Upper lobe of left lung (tissue), 6 donors: Measurements from ENCODE around the gene MAST3. TPM values are rescaled to one million over a fixed set of nuclear protein-coding genes. Genes with fewer than 3 reads are reported as not detected.

ENCODE experiments used
- ATAC-seq, 2 donors: fragments of 200-7000 bp; cut with Tn5 transposase; one replicate each; pipeline ENCODE4 v1.9.1; 2022; ENCODE audit warnings: mild to moderate bottlenecking in 2 of 2, moderate library complexity in 2 of 2; ENCODE audit not compliant: low FRiP score in 2 of 2
- DNase-seq, 2 donors: peaks; one replicate each; pipeline ENCODE4 v3.0.0-alpha.2; 2019 to 2020
- H3K27ac ChIP-seq, 4 donors: fragments of 200-600 bp; sonication (generic); one replicate each; pipeline ENCODE4 v1.5.1; 2016 to 2019
- H3K27me3 ChIP-seq, 4 donors: fragments of 200-600 bp; sonication (generic); one replicate each; pipeline ENCODE4 v1.5.1; 2017 to 2019
- H3K36me3 ChIP-seq, 4 donors: fragments of 200-600 bp; sonication (generic); one replicate each; pipeline ENCODE4 v1.5.1; 2016 to 2019
- H3K4me1 ChIP-seq, 4 donors: fragments of 200-600 bp; sonication (generic); one replicate each; pipeline ENCODE4 v1.5.1; 2018 to 2019
- H3K4me3 ChIP-seq, 4 donors: fragments of 200-600 bp; sonication (generic); one replicate each; pipeline ENCODE4 v1.5.1; 2017 to 2019; ENCODE audit warnings: mild to moderate bottlenecking in 2 of 4, moderate library complexity in 1 of 4
- H3K9me3 ChIP-seq, 4 donors: fragments of 200-600 bp; sonication (generic); one replicate each; pipeline ENCODE4 v1.5.1; 2018 to 2019
- EP300 ChIP-seq, 4 donors: sonication (generic); formaldehyde crosslinking; IDR thresholded peaks; one replicate each; pipeline ENCODE4 v1.5.1; 2017; ENCODE audit warnings: antibody characterized with exemption in 4 of 4, control low read depth in 2 of 4
- POLR2A ChIP-seq, 4 donors: fragments of 450-650 bp; IDR thresholded peaks; one replicate each; pipeline ENCODE4 v1.5.1; 2016 to 2017; ENCODE audit warnings: antibody characterized with exemption in 4 of 4, mild to moderate bottlenecking in 2 of 4
- POLR2AphosphoS5 ChIP-seq, 2 donors: sonication (generic); formaldehyde crosslinking; IDR thresholded peaks; one replicate each; pipeline ENCODE4 v1.5.1; 2017; ENCODE audit warnings: antibody characterized with exemption in 2 of 2
- WGBS, 2 donors: methylation state at CpG; one replicate each; pipeline ENCODE4 v1.1.5; 2017 to 2018; 5-methylcytosine and 5-hydroxymethylcytosine counted together
- total RNA-seq, 6 donors: library from RNA; depleted of rRNA in 4 of 6; stranded (reverse); fragments of >200 nt in 4 of 6; gene quantifications; one replicate each; pipeline versions ENCODE4 v1.1.0 to v1.2.1, GENCODE V29; 2016 to 2021
- TF ChIP-seq, protein P1 (sequence below), 6 experiments: fragments of 450-650 bp in 4 of 6; fragments of 200-600 bp in 2 of 6; sonication (generic) in 2 of 6; IDR thresholded peaks; one replicate each; pipeline ENCODE4 v1.5.1; 2016 to 2019; ENCODE audit warnings: antibody characterized with exemption in 6 of 6
- donor health status: DM: no; HTN: no; CAD: no; lungs with moderate emphysema.
- donor health status: DM: no; HTN: yes; CAD: no; lungs with severe emphysema.

Gene MAST3
- total RNA-seq, 6 donors from 2014 or later = 9.3 to 67.1 (median 27.5) TPM

DNA sequence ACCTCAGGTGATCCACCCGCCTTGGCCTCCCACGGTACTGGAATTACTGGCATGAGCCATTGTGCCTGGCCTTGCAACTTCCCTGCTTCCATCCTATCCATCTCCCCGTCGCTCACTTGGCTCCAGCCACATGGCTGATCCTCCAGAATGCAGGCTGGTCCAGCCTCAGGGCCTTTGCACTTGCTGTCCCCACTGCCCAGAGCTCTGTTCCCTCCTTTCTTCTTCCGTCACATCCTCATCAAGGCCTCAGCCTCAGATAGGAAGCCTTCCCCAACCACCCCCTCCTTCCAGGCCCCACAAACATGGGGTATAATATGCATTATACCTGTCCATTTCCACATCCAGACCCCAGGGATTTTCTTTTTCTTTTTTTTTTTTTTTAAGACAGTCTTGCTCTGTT lies 16.2 kb downstream of the MAST3 start:
- no peaks in the 10 kb centered on the region for H3K9me3 ChIP-seq
- 88 to 92% methylated on average over 5 of the region's 5 CpGs for WGBS, 2 donors
- H3K4me3 ChIP-seq = no peak overlapping the region
- ATAC-seq (no peak), DNase-seq (no peak)
- peaks cover 0 to 2% (median 0%) of the 10 kb centered on the region in 4 donors for H3K36me3 ChIP-seq
- peaks cover 28 to 49% (median 40%) of the 10 kb centered on the region in 4 donors for H3K4me1 ChIP-seq
- TF ChIP-seq EP300 (IDR thresholded peaks at IDR 0.05) (no peak), POLR2A (IDR thresholded peaks at IDR 0.05) (no peak), POLR2AphosphoS5 (IDR thresholded peaks at IDR 0.05) (no peak)
- TF ChIP-seq, protein P1, sequence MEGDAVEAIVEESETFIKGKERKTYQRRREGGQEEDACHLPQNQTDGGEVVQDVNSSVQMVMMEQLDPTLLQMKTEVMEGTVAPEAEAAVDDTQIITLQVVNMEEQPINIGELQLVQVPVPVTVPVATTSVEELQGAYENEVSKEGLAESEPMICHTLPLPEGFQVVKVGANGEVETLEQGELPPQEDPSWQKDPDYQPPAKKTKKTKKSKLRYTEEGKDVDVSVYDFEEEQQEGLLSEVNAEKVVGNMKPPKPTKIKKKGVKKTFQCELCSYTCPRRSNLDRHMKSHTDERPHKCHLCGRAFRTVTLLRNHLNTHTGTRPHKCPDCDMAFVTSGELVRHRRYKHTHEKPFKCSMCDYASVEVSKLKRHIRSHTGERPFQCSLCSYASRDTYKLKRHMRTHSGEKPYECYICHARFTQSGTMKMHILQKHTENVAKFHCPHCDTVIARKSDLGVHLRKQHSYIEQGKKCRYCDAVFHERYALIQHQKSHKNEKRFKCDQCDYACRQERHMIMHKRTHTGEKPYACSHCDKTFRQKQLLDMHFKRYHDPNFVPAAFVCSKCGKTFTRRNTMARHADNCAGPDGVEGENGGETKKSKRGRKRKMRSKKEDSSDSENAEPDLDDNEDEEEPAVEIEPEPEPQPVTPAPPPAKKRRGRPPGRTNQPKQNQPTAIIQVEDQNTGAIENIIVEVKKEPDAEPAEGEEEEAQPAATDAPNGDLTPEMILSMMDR (IDR thresholded peaks at IDR 0.05) = no peak
- H3K27ac ChIP-seq = no peak overlapping the region
- H3K27me3 ChIP-seq = no peaks in the 10 kb centered on the region

DNA sequence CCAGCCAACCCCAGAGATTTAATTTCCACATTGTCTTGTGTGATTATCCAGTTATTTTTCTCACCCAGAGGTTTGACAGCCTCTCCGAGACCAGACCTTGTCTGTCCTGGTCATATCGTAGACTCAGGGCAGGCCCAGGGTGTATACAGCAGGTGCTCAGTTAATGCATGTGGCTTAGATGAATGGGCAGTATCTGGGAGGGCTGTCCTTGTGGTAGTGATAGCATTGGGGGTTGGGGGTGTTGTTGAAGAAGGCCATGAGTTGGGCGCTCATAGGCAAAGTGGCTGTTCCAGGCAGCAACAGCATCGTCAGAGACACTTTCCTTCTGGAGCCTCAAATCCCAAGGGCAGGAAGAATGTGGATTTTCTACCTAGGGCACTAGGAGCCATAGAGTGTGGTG lies 16.9 kb downstream of the MAST3 start:
- ATAC-seq (no peak), DNase-seq (no peak)
- H3K36me3 ChIP-seq = peaks cover 0 to 2% (median 0%) of the 10 kb centered on the region in 4 donors
- H3K9me3 ChIP-seq = no peaks in the 10 kb centered on the region
- TF ChIP-seq POLR2A (IDR thresholded peaks at IDR 0.05) (no peak), POLR2AphosphoS5 (IDR thresholded peaks at IDR 0.05) (no peak), EP300 (IDR thresholded peaks at IDR 0.05) (no peak)
- TF ChIP-seq, protein P1 (IDR thresholded peaks at IDR 0.05) = no peak
- H3K27ac ChIP-seq = no peak overlapping the region
- no peaks in the 10 kb centered on the region for H3K27me3 ChIP-seq
- 94 to 100% methylated on average over 4 of the region's 4 CpGs for WGBS, 2 donors
- no peak overlapping the region for H3K4me3 ChIP-seq
- H3K4me1 ChIP-seq = peaks cover 29 to 48% (median 37%) of the 10 kb centered on the region in 4 donors

DNA sequence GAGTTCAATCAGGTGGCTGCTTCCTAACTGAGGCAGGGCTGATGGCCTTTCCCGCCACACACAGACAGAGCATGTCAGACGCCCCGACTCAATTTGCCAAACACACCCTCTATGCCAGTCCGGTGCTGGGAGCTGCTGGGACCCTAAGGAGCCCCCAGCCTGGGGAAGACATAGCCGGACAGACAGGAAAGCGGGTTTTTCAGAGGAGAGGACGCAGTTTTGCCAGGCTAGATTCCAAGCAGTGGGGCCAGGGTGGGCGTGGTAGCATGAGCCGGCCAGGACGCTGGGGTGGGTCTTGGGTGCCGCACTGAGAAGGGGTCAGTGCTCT lies 19.8 kb downstream of the MAST3 start:
- TF ChIP-seq POLR2A (IDR thresholded peaks at IDR 0.05) (no peak), EP300 (IDR thresholded peaks at IDR 0.05) (no peak), POLR2AphosphoS5 (IDR thresholded peaks at IDR 0.05) (no peak)
- TF ChIP-seq, protein P1 (IDR thresholded peaks at IDR 0.05) = no peak
- ATAC-seq (no peak), DNase-seq (no peak)
- Histone ChIP-seq H3K27ac (peak overlapping the region in 2 of 4 donors; percentile 36 to 42), H3K9me3 (no peaks in the 10 kb centered on the region), H3K4me1 (peaks cover 16 to 30% (median 19%) of the 10 kb centered on the region in 4 donors), H3K4me3 (peak overlapping the region in 3 of 4 donors; percentile 80 to 88 (median 81)), H3K27me3 (no peaks in the 10 kb centered on the region), H3K36me3 (peaks cover 0 to 7% (median 4%) of the 10 kb centered on the region in 4 donors)
- WGBS, 2 donors = 21 to 35% methylated on average over 8 to 11 of the region's 11 CpGs

DNA sequence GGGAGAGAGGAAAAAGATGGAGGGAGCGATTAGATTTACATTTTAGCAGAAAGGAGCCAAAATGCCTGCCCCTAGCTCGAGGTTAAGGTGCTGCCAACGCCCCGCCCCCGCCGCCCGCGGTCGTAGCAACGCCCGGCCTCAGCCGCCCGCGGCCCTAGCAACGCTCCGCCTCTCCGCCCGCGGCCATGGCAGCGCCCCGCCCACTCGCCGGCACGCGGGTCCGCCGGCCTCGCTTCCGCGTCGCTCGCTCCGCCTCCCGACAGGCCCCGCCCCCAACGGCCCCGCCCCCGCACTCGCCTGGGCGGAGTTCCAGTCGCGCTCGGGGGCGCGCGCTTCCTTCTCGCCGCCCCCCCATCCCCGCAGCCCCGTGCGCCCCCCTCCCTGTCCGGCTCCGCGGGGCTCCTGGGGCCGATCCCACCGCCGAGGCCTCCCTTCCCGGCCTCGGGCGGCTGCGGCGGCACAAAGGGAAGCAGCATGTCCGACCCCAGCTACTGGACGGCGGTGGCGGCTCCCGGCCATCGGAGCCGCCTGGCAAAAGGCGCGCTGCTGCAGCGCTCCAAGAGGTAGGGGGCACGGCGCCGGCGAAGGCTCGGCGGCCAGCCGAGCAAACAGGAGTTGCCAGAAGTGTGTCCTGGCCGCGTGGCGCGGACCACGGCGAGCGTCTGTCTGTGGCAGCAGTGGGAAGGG lies 20.3 kb downstream of the MAST3 start:
- TF ChIP-seq, protein P1 (IDR thresholded peaks at IDR 0.05) = peak in 1 of 6 experiments; percentile 6
- no peak for TF ChIP-seq EP300 (IDR thresholded peaks at IDR 0.05)
- Histone ChIP-seq H3K9me3 (no peaks in the 10 kb centered on the region), H3K27me3 (no peaks in the 10 kb centered on the region), H3K4me3 (peak overlapping the region; percentile 80 to 88 (median 82)), H3K4me1 (peaks cover 16 to 26% (median 19%) of the 10 kb centered on the region in 4 donors), H3K36me3 (peaks cover 0 to 11% (median 5%) of the 10 kb centered on the region in 4 donors), H3K27ac (peak overlapping the region; percentile 52 to 82 (median 64))
- 0 to 2% methylated on average over 12 to 29 of the region's 86 CpGs for WGBS, 2 donors
- peak; percentile 93 to 100 for DNase-seq
- ATAC-seq = peak; percentile 87 to 98
